Kidney (tissue), 14 donors: ENCODE measurements around the gene CCNG2. TPM values are rescaled to one million over a fixed set of nuclear protein-coding genes. Genes with fewer than 3 reads are reported as not detected.

Source experiments
- DNase-seq, 5 donors: peaks; one replicate each; pipeline ENCODE4 v3.0.0-alpha.2; 2013 to 2020
- FAIRE-seq: peaks from 2 replicates; lab custom pipeline; 2012; peaks lifted over from hg19 to GRCh38; lab: Jason Lieb, UNC
- H3K27ac ChIP-seq, 2 donors: one replicate each; pipeline ENCODE4 v1.7.0; 2013; ENCODE audit warnings: low read depth in 2 of 2, low read length in 2 of 2, inconsistent platforms in 1 of 2
- H3K27me3 ChIP-seq: one replicate; pipeline ENCODE4 v1.7.1; 2013; ENCODE audit warnings: low read length, inconsistent platforms; ENCODE audit not compliant: control insufficient read depth, insufficient read depth
- H3K36me3 ChIP-seq, 3 donors: one replicate each; pipeline versions ENCODE4 v1.7.0 to v1.7.1; 2013; ENCODE audit warnings: low read length in 3 of 3, control low read depth in 1 of 3, inconsistent platforms in 1 of 3; ENCODE audit not compliant: insufficient read depth in 3 of 3, control insufficient read depth in 2 of 3
- H3K4me1 ChIP-seq, 3 donors: one replicate each; pipeline versions ENCODE4 v1.7.0 to v1.7.1; 2013; ENCODE audit warnings: low read length in 3 of 3, inconsistent platforms in 1 of 3, low read depth in 1 of 3; ENCODE audit not compliant: control insufficient read depth in 2 of 3, insufficient read depth in 2 of 3
- H3K4me3 ChIP-seq, 3 donors: one replicate each; pipeline versions ENCODE4 v1.7.0 to v1.8.1; 2013; ENCODE audit warnings: low read length in 3 of 3, control low read depth in 1 of 3, inconsistent platforms in 1 of 3
- H3K9ac ChIP-seq, 3 donors: one replicate each; pipeline versions ENCODE4 v1.7.0 to v1.7.1; 2013; ENCODE audit warnings: low read length in 3 of 3, control low read depth in 1 of 3, inconsistent platforms in 1 of 3
- H3K9me3 ChIP-seq, 3 donors: one replicate each; pipeline versions ENCODE4 v1.7.0 to v1.7.1; 2013; ENCODE audit warnings: low read length in 3 of 3, control low read depth in 1 of 3, inconsistent platforms in 1 of 3; ENCODE audit not compliant: control insufficient read depth in 2 of 3, insufficient read depth in 1 of 3
- intact Hi-C: fragments of 100-400 bp; cut with DNase I; formaldehyde crosslinking; loops from one replicate; pipeline ENCODE4 v1.11.1; 2022
- polyA plus RNA-seq: library from polyadenylated mRNA; stranded (reverse); fragments of 350-450 nt; fragmentation: Illumina TruSeq; extraction: RNeasy Lipid Tissue Mini Kit (QIAGEN cat#74804); gene quantifications from one replicate; pipeline ENCODE4 v1.2.3, GENCODE V29; 2014; ENCODE audit warnings: low read depth, low replicate concordance; ENCODE audit not compliant: insufficient read depth
- total RNA-seq: library from RNA; stranded (reverse); fragmentation: NEBNext Ultra II Directional; extraction: Animal tissue kit (Norgen Biotek cat#: 25700); gene quantifications from one replicate; pipeline ENCODE4 v1.2.1, GENCODE V29; 2021
- TF ChIP-seq, protein P1 (sequence below): IDR thresholded peaks from 3 replicates; pipeline ENCODE4 v1.5.1; 2012; ENCODE audit warnings: mild to moderate bottlenecking, moderate library complexity, borderline replicate concordance; ENCODE audit not compliant: insufficient read depth; ENCODE audit errors: extremely low read depth
- donor health status: control.
- donor health status: control.
- donor health status: control.
- donor health status: control.
- donor health status: control.
- donor health status: DM: yes; HTN: yes; CAD: no.
- donor health status: Normal renal cell carcinoma (clear cell type).

CCNG2 gene
- total and polyA plus RNA-seq, 2 donors from 2014 or later = 26.4 to 75.8 TPM

GRCh38 chr4:77156533-77156911, 485 bp upstream of the CCNG2 start:
- Histone ChIP-seq H3K27ac (peak overlapping the region; percentile 95 to 96), H3K9me3 (no peaks in the 10 kb centered on the region), H3K4me3 (peak overlapping the region; percentile 68 to 93 (median 88)), H3K36me3 (peaks cover 0 to 2% (median 2%) of the 10 kb centered on the region in 3 donors), H3K27me3 (no peaks in the 10 kb centered on the region), H3K9ac (peak overlapping the region; percentile 20 to 85 (median 68)), H3K4me1 (peaks cover 2 to 4% (median 4%) of the 10 kb centered on the region in 3 donors)
- FAIRE-seq (peak; percentile 98), DNase-seq (peak; percentile 98 to 100 (median 99))
- TF ChIP-seq, protein P1, sequence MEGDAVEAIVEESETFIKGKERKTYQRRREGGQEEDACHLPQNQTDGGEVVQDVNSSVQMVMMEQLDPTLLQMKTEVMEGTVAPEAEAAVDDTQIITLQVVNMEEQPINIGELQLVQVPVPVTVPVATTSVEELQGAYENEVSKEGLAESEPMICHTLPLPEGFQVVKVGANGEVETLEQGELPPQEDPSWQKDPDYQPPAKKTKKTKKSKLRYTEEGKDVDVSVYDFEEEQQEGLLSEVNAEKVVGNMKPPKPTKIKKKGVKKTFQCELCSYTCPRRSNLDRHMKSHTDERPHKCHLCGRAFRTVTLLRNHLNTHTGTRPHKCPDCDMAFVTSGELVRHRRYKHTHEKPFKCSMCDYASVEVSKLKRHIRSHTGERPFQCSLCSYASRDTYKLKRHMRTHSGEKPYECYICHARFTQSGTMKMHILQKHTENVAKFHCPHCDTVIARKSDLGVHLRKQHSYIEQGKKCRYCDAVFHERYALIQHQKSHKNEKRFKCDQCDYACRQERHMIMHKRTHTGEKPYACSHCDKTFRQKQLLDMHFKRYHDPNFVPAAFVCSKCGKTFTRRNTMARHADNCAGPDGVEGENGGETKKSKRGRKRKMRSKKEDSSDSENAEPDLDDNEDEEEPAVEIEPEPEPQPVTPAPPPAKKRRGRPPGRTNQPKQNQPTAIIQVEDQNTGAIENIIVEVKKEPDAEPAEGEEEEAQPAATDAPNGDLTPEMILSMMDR = no peak
- intact Hi-C loops = no loop called here

DNA sequence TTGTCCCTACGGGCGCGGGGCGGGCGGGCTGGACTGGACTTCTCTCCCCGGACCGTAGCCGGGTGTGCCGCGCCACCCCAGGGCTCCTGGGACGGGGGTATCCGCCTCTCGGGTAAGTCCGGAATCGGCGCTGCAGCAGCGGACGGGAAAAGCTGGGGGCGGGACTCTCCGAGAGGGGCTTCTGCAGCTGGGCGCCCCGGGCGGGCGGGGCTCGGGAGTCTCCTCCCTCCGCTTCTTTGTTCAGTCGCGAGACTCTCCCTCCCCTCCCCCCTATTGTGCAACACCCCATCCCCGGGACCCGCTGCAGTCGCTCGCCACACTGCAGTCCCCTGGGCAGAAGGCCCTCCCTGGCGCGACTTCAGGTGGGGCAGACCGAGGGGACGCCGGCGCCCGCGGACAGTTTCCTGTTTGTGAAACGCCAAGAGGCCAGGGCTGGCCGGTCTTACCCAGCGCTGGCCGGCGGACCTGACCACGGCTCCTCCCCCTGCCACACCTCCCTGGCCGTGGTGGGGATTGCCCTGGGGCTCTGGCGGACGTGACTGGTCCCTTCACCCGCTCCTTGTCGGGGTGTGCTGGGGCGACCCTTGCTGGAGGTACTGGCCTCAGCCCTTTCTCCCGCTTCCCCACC, 966 bp downstream of the CCNG2 start:
- H3K27me3 ChIP-seq = no peaks in the 10 kb centered on the region
- DNase-seq (peak; percentile 94 to 98 (median 96)), FAIRE-seq (no peak)
- H3K27ac ChIP-seq = peak overlapping the region; percentile 95 to 96
- TF ChIP-seq, protein P1 = peak; percentile 18
- H3K4me3 ChIP-seq = peak overlapping the region; percentile 68 to 93 (median 76)
- intact Hi-C loops = no loop called here
- peak overlapping the region; percentile 59 to 85 (median 75) for H3K9ac ChIP-seq
- H3K36me3 ChIP-seq = peaks cover 8 to 14% (median 11%) of the 10 kb centered on the region in 3 donors
- peaks cover 4 to 7% (median 4%) of the 10 kb centered on the region in 3 donors for H3K4me1 ChIP-seq
- H3K9me3 ChIP-seq = no peaks in the 10 kb centered on the region

- H3K9ac ChIP-seq = peak overlapping the region; percentile 25 to 85 (median 54)
- TF ChIP-seq, protein P1 = no peak
- no peak for FAIRE-seq
- peaks cover 4 to 11% (median 4%) of the 10 kb centered on the region in 3 donors for H3K4me1 ChIP-seq
- intact Hi-C loops = no loop called here
- peak overlapping the region; percentile 66 to 93 (median 68) for H3K4me3 ChIP-seq
- peaks cover 8 to 14% (median 11%) of the 10 kb centered on the region in 3 donors for H3K36me3 ChIP-seq
- no peaks in the 10 kb centered on the region for H3K9me3 ChIP-seq
- H3K27me3 ChIP-seq = no peaks in the 10 kb centered on the region
- no peak for DNase-seq
- H3K27ac ChIP-seq = peak overlapping the region; percentile 95 to 96
These were observed 1.5 kb downstream of the CCNG2 start for GRCh38 chr4:77158487-77158861.
